Medulla oblongata (tissue), 1 donor: ENCODE data around the gene RWDD4.

Experiments used
- DNase-seq: peaks from one replicate; pipeline ENCODE4 v3.0.0-alpha.2; 2015; ENCODE audit errors: extremely low spot score

RWDD4 gene

GRCh38 chr4:183659029-183659871, at the start of gene RWDD4, which contains the start of gene TRAPPC11:
Gene RWDD4, minus strand, starts transcription at chr4:183659185. Its CDS starts 233 bp downstream, at chr4:183658952.
Gene TRAPPC11, plus strand, starts transcription at chr4:183659293. Its CDS starts 4,575 bp downstream, at chr4:183663868.
- DNase-seq, result peak; percentile 99

GRCh38 chr4:183702492-183702891, 43.5 kb upstream of the RWDD4 start:
- no peak for DNase-seq

- DNase-seq, result no peak
These were observed 41.4 kb upstream of the RWDD4 start for GRCh38 chr4:183700407-183700806.

- DNase-seq, result no peak
These were observed 39.9 kb upstream of the RWDD4 start for GRCh38 chr4:183698909-183699308.

- DNase-seq, result no peak
These were observed 32.9 kb upstream of the RWDD4 start for GRCh38 chr4:183691897-183692296.

- DNase-seq, result no peak
These were observed 32.0 kb upstream of the RWDD4 start for GRCh38 chr4:183691006-183691405.

GRCh38 chr4:183688216-183688615, 29.2 kb upstream of the RWDD4 start:
- DNase-seq, result no peak

- no peak for DNase-seq
These were observed 27.5 kb upstream of the RWDD4 start for GRCh38 chr4:183686461-183686860.

- no peak for DNase-seq
These were observed 22.1 kb upstream of the RWDD4 start for GRCh38 chr4:183681119-183681518.

GRCh38 chr4:183675625-183676024, 16.6 kb upstream of the RWDD4 start:
- no peak for DNase-seq

- no peak for DNase-seq
These were observed 15.2 kb upstream of the RWDD4 start for GRCh38 chr4:183674153-183674552.

- DNase-seq, result no peak
These were observed 12.1 kb upstream of the RWDD4 start for GRCh38 chr4:183670960-183671555.

- no peak for DNase-seq
These were observed 11.3 kb upstream of the RWDD4 start for GRCh38 chr4:183670251-183670650.

GRCh38 chr4:183666088-183666487, 7.1 kb upstream of the RWDD4 start:
- DNase-seq, result no peak

- no peak for DNase-seq
These were observed 872 bp upstream of the RWDD4 start for GRCh38 chr4:183659872-183660242.

- DNase-seq, result peak; percentile 18
These were observed 490 bp downstream of the RWDD4 start for GRCh38 chr4:183658362-183659028.

GRCh38 chr4:183657564-183657963, 1.4 kb downstream of the RWDD4 start:
- DNase-seq, result no peak

- no peak for DNase-seq
These were observed 13.7 kb downstream of the RWDD4 start for GRCh38 chr4:183645326-183645725.

GRCh38 chr4:183639291-183639690, 19.7 kb downstream of the RWDD4 start:
- DNase-seq, result no peak

GRCh38 chr4:183638436-183638835, 20.5 kb downstream of the RWDD4 start:
- no peak for DNase-seq

GRCh38 chr4:183637461-183637860, 21.5 kb downstream of the RWDD4 start:
- DNase-seq, result no peak

- DNase-seq, result no peak
These were observed 22.1 kb downstream of the RWDD4 start for GRCh38 chr4:183636923-183637322.

GRCh38 chr4:183636503-183636902, 22.5 kb downstream of the RWDD4 start:
- DNase-seq, result no peak
